HG03095 (cell line): ENCODE measurements around the gene ARHGAP22.
"Not testable (repeated sequence)": the region's sequence is repeated elsewhere in the genome, so short reads cannot be mapped to it uniquely, and the experiment has no call there.

ENCODE experiments used
- ATAC-seq: cut with Tn5 transposase; IDR thresholded peaks from one replicate; pipeline ENCODE4 v1.9.1; 2021; ENCODE audit warnings: moderate library complexity; ENCODE audit not compliant: unreplicated experiment

Gene ARHGAP22, protein sequence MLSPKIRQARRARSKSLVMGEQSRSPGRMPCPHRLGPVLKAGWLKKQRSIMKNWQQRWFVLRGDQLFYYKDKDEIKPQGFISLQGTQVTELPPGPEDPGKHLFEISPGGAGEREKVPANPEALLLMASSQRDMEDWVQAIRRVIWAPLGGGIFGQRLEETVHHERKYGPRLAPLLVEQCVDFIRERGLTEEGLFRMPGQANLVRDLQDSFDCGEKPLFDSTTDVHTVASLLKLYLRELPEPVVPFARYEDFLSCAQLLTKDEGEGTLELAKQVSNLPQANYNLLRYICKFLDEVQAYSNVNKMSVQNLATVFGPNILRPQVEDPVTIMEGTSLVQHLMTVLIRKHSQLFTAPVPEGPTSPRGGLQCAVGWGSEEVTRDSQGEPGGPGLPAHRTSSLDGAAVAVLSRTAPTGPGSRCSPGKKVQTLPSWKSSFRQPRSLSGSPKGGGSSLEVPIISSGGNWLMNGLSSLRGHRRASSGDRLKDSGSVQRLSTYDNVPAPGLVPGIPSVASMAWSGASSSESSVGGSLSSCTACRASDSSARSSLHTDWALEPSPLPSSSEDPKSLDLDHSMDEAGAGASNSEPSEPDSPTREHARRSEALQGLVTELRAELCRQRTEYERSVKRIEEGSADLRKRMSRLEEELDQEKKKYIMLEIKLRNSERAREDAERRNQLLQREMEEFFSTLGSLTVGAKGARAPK

DNA sequence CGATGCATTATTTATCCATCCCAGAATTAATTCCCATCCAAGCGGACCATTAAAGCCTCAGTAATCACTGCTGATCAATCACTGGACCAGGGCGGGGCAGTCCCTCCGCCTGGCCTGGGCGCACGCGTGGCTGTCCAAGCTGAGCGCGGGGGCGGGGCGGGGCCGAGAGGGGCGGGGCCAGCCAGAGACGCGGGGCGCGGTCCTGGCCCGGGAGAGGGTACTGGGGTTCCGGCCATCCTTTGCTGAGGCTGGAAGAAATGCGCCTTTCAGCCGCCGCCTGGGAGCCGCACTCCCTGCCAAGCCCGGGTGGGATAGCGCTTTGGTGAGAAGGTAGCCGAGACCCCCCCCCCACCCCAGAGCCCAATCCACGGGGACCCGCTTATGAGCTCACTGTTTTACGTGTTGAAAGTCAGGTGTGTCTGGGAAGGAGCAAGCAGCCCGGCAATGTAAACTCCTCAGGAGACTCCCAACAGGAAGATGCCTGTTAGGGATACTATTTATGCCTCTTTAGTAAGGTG, at the start of gene ARHGAP22:
Gene ARHGAP22 (minus strand): TSS at position 83 of the 518 bp plus-strand sequence. CDS start 277 bp downstream, outside the sequence.
- no peak for ATAC-seq

DNA sequence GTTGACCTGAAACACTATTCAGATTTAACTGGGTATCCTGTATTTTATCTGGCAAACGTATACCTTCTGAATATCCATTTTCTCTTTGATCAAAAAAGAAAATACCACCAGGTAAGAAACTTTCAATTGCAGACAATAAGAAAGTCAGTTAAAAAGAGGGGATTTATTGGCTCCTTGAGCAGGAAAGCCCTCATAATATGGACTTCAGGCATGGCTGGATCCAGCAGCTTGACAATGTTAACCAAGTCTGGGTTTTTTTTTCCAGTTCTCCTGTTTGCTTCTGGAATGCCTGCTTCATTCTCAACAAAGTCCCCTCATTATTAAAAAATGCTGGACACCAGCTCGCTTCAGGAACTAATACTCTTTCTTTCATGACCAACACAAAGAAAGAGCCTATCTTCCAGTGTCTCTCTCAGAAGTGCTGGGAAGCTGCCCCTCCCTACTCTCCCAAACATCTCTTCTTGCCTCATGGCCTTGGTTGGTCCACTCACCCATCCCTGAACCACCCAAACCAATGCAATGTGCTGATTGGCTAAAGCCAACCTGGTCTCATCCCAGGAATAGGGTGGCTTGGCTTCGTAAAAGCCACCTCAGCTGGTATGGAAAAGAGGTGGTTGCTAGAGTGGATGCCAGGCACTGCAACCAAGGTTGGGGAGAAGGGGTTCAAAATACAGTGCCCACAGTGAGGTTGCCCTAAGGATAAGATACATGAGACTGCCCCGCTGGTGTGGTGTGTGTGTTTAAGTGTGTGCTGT, 49.2 kb upstream of the ARHGAP22 start:
- ATAC-seq: no peak

DNA sequence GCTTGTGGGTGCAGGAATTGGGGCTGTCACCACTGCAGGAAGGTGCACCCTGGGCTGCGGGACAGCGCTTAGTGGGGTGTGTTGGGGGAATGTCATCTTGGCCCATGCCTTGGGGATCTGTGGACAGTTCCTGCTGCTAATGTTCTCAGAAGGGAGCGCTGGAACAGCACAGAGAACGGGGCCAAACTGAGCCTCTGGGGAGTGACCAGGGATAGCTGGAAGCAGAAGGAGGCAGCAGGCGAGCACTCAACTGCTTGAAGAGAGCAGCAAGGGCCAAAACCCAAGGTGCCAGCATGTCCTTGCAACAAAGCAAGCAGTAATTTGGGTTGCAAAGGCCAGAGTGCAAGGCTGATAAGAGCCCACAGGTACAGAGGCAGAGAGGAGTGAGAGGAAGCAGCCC, 48.5 kb upstream of the ARHGAP22 start:
- no peak for ATAC-seq

DNA sequence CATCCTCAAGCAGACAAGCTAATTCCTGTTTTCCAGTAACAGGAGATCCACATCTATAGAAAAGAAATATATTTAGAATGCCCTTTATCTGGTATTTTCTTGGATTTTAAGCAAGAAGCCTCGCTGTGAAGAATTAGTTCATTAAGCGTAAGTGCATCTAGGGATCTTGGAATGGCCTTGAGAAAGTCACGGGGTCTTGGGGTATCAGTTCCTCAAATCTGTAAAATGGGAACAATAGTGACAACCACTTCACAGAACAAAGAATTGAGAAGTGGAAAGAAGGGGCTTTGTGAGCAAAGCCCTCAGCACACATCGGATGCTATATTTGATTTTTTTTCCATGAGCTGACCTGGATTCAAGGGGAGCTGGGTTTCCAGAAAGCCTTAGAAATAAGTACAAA, 47.5 kb upstream of the ARHGAP22 start:
- no peak for ATAC-seq

DNA sequence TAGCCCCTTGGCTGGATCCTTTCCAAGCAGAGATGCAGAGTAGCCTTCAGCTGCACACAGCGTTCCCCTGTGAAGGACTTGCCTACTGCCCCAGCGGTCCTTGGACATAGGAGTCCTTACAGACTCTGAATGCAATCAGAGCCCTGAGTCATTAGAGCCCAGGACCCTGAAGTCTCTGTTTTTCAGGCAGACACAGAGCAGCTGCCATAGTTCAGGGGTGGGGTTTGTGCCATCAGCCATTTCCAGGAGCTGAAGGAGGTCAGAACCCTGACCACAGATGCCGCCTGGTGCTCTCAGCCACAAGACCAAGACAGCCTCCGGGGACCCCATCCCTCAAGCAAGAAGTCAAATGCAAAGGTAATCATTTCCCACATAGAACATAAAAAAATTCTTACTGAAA, 47.0 kb upstream of the ARHGAP22 start:
- no peak for ATAC-seq

DNA sequence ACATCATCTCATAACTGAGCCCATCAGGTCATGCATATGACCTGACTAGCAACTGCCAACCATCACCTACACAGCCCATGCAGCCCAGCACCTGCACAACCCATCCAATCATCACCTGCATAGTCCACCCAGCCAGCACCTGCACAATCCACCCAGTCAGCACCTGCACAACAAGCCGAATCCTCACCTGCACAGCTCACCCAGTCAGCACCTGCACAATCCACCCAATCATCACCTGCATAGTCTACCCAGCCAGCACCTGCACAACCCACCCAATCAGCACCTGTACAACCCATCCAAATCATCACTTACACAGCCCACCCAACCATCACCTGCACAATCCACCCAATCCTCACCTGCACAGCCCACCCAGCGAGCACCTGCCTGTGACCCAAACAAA, 46.4 kb upstream of the ARHGAP22 start:
- no peak for ATAC-seq

DNA sequence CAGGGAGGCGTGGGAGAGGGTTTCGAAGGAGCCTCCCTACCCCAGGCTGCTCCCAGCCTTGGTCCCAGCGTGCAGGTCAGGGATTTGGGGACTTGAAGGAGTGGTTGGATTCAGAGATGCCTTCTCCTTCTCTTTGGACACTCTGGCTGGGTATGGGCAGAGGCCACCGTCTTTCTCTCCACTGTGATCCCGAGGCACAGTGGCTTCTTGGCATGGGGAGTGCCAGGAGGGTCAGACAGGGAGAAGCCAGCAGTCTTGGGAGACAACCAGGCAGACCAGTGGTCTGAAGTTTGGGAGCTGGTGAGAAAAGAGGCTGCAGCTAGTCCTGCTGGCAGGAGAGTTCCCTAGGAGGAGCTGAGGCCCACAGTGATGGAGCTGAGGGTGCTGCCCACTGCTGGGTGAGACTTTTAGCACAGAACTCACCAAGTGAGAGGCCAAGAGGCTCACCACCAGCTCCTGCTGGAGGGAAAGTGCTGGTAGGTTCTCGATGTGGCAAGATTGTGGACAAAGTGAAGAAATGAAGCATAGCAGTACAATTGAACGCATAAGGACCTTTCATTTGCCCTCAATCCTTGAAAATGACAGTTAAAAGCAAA, 44.6 kb upstream of the ARHGAP22 start:
- no peak for ATAC-seq

DNA sequence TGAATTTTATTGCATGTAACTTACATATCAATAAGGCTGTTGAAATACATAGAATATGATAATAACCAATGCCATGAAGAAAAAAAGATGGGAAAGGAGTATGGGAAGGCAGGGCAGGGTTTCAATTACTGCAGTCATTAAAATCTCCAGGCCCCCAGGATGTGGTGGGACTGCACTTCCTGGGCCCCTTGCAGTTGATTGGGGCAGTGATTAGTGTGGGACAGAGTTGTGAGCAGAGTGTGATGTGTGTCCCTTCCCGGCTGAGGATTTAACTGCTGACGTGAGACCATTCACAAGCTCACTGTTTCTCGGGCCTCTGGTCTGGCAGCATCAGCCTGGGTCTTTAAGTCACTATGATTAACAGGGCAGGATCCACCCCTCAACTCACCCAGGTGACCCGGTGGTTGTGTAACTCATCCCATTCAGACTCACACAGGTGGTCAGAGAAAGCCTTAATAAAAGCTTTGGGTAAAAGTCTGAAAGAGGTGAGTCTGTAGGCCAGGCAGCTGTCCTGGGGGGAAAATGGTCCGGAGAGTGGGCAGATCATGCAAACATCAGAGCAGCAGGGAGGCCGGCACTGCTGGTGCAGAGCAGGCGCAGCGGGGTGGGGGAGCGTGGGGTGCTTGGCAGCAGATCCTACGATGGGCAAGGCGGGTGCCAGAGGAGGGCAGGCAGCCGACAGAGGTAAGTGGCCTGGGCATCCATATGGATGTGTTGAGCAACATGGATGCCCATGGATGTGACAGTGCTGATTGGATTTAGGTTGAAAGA, 43.5 kb upstream of the ARHGAP22 start:
- ATAC-seq: no peak

DNA sequence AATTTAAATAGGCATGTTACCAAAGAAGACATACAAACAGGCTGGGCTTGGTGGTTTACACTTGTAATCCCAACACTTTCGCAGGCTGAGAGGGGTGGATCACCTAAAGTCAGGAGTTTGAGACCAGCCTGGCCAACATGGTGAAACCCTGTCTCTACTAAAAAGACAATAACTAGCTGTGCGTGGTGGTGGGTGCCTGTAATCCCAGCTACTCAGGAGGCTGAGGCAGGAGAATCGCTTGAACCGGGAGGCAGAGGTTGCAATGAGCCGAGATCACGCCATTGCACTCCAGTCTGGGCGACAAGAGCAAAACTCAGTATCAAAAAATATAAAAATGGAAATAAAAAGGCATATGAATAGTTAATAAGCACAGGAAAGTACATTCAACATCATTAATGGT, 42.2 kb upstream of the ARHGAP22 start:
- not testable (repeated sequence) for ATAC-seq

DNA sequence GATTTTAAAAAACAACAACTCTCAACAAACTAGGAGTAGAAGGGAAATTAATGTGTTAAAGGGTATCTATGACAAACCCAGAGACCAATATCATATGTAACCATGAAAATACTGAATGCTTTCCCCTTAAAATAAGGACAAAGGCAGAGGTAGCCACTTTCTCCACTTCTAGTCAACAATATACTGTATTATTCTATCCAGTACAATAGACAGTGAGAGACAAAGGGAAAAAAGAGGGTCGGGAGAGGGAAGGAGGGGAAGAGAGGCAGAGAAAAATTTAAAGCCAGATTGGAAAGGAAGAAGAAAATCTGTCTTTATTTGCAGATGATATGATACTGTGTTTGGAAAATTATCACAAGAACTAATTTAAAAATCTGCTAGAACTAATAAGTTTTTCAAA, 40.7 kb upstream of the ARHGAP22 start:
- no peak for ATAC-seq

DNA sequence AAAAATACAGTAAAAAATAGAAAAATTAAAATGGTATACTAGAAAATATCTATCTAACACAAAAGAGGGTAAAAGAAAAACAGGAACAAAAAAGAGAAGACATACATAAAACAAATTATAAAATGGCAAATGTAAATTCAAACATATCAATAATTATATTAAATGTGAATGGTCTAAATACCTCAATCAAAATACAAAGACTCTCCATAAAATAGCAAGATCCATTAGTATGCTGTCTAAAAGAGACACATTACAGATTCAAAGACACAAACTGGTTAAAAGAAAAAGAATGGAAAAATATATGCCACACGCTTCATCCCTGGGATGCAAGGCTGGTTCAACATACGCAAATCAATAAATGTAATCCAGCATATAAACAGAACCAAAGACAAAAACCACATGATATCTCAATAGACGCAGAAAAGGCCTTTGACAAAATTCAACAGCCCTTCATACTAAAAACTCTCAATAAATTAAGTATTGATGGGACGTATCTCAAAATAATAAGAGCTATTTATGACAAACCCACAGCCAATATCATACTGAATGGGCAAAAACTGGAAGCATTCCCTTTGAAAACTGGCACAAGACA, 36.3 kb upstream of the ARHGAP22 start:
- not testable (repeated sequence) for ATAC-seq

DNA sequence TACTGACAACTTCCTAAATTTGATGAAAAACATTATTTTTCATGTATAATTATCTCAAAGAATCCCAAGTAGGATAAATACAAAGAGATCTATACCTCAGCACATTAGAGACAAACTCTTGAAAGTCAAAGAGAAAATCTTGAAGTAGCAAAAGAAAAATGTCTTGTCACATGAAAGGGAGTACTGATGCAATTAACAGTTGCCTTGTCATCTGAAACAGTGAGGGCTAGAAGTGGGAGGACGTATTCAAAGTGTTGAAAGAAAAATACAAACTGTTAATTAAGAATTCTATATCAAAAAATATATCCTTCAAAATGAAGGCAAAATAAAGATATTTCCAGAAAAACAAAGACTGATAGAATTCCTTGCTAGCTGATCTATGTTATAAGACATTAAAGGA, 35.5 kb upstream of the ARHGAP22 start:
- ATAC-seq: no peak

DNA sequence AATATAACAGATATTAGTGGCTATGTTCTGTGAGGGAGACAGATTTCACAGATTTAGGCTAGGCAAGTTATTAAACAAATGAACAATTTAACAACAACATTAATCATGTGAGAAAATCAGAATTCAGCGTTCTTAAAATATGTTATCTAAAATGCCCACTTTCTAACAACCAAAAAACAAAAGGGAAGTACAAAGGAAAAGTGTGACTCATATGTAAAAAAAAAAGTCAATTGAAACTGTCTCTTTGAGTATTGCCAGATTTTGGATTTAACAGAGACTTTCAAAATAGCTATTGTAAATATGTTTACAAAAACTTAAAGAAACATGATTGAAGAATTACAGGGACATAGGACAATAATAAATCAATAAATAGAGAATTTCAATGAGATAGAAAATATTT, 34.8 kb upstream of the ARHGAP22 start:
- no peak for ATAC-seq

DNA sequence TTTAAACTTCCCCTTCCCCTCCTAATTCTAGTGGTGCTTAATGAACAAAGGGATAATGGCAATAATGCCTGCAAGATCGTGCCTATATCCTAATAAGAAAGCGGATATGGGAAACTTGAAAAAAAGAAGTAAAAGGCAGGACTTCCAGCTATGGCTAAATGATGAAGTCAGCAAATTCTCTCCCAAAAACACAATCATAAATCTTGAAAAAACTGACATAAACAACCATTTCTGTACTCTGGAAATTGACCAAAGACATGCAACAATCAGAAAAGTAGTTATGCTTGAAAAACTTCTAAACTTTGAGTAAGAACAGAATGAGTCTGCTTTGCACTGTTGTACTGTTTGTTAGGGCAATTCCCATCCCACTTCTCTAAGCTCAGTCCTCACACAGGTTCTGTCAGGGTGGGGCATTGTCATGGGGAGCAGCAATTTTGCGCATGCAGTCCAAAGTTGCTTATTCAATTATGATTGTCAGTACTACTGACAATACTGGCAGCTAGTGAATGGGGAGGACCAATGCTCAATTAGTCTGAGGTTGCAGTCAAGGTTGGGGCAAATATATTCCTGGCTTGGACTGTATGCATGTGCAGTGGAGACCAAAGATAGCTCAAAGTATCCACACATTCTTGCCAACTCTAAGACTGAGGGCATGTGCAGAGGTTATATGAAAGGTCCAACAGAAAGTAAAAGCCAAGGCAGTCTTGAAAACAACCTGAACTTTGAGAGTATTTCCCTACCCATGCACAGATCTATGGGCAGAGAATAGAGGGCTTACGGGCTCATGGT, 34.1 kb upstream of the ARHGAP22 start:
- ATAC-seq: no peak

DNA sequence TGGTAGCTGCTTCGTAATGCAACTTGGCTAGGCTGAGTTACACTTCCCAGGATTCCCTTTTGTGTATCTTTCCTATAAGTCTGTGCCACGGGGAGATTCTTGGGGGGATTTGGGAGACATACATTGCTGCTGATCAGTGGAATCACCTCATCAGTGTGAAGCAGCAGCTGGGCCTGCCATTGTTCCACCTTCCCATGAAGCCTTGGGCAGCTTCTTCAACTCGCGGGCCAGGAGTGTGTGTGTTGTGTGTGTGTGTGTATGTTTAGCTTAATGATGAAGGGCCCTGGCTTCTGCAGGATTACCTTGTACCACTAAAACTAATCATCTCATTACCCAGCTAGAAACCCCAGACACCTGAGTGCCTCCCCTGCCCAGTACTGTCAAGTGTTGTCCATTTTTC, 33.3 kb upstream of the ARHGAP22 start:
- ATAC-seq: no peak

DNA sequence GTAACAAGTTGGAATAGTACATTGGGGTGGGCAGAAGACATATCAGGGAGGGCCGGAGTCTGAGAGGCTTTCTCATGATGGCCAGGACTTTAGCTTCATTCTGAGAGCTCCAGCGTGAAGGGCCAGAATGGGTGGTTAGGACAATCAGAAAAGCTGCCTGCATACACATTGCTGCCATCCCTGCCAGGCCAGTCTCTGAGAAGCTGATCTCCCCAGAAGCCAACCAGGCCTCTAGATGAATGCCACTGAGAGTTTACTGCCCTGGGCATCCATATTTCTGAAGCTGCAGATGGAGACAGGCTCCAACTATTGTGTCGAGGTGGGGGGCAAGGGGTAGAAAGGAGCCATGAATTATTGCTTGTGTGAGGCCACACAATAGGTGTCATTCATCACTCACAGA, 32.0 kb upstream of the ARHGAP22 start:
- no peak for ATAC-seq

DNA sequence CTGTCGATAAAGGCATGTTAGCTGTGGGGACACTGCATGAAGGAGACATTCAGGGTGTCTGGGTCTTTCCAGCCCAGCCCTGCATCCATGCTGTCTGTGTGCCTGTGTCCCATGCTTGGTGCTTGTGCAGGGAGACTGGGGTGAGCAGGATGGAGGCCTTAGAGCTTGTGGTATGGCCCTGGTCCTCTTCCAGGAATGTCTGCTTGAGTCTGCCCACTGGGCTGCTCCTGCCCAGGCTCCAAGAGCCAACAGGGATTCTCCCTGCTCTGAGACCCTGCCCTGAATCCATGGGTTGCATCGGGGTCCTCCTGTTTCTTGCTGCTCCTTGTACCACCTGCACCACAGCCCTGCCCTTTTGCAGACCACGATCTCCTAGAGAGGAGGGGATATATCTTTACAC, 31.4 kb upstream of the ARHGAP22 start:
- ATAC-seq: no peak

DNA sequence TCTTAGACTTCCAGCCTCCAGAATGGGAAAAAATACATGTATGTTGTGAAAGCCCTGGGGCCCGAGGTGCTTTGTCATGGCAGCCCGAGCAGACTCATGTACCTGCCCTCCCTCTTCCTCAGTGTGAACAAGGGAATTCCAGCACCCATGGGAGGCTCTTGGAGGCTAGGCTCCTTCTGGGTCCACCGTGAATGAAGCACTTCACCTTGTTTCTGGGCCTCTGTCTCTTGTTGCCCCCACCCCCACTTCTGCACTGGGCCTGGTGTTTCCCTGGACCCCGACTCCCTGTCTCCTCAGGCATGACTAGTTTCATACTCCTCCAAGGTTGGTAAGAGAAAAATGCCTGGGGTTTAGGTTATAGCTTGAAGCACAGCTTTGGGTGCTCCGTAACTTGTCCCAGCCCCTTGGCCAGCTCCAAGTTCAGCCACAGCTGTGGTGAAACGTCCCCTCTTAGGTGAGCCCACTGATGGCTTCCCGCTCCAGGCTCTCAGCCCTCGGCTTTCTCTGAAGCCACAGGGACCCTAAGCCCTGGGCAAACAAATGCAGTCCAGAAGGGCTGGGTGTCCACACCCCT, 30.2 kb upstream of the ARHGAP22 start:
- ATAC-seq: no peak
